WERI-Rb-1 (cell line): ENCODE measurements around the gene GRIP1.

ENCODE experiments used
- DNase-seq: peaks from one replicate; pipeline ENCODE4 v3.0.0-alpha.2; 2020
- H3K27ac ChIP-seq: fragments of 250-450 bp; sonication (Bioruptor Pico); 2 replicates; pipeline ENCODE4 v1.5.1; 2020; ENCODE audit warnings: mild to moderate bottlenecking, moderate library complexity
- H3K27me3 ChIP-seq: fragments of 250-450 bp; sonication (Bioruptor Pico); 2 replicates; pipeline ENCODE4 v1.5.1; 2021; ENCODE audit warnings: mild to moderate bottlenecking, low read depth, moderate library complexity; ENCODE audit not compliant: insufficient read depth, severe bottlenecking
- H3K36me3 ChIP-seq: fragments of 250-450 bp; sonication (Bioruptor Pico); 2 replicates; pipeline ENCODE4 v1.5.1; 2020; ENCODE audit warnings: mild to moderate bottlenecking, moderate library complexity
- H3K4me3 ChIP-seq: 2 replicates; pipeline ENCODE4 v1.5.1; 2011; ENCODE audit warnings: low read depth, mild to moderate bottlenecking, control low read depth, low read length
- H3K9me3 ChIP-seq: fragments of 250-450 bp; sonication (Bioruptor Pico); 2 replicates; pipeline ENCODE4 v1.5.1; 2021; ENCODE audit warnings: mild to moderate bottlenecking, moderate library complexity; ENCODE audit not compliant: severe bottlenecking
- TF ChIP-seq, protein P1 (sequence below): IDR thresholded peaks from 2 replicates; pipeline ENCODE4 v1.5.1; 2011; ENCODE audit warnings: low read depth, mild to moderate bottlenecking, control low read depth, inconsistent platforms, low read length

GRIP1 gene

GRCh38 chr12:66550626-66551025, 128.2 kb downstream of the GRIP1 start:
- TF ChIP-seq, protein P1, sequence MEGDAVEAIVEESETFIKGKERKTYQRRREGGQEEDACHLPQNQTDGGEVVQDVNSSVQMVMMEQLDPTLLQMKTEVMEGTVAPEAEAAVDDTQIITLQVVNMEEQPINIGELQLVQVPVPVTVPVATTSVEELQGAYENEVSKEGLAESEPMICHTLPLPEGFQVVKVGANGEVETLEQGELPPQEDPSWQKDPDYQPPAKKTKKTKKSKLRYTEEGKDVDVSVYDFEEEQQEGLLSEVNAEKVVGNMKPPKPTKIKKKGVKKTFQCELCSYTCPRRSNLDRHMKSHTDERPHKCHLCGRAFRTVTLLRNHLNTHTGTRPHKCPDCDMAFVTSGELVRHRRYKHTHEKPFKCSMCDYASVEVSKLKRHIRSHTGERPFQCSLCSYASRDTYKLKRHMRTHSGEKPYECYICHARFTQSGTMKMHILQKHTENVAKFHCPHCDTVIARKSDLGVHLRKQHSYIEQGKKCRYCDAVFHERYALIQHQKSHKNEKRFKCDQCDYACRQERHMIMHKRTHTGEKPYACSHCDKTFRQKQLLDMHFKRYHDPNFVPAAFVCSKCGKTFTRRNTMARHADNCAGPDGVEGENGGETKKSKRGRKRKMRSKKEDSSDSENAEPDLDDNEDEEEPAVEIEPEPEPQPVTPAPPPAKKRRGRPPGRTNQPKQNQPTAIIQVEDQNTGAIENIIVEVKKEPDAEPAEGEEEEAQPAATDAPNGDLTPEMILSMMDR: no peak
- no peak overlapping the region for H3K4me3 ChIP-seq
- no peaks in the 10 kb centered on the region for H3K36me3 ChIP-seq
- no peak for DNase-seq
- H3K9me3 ChIP-seq: no peaks in the 10 kb centered on the region
- no peaks in the 10 kb centered on the region for H3K27me3 ChIP-seq
- no peak overlapping the region for H3K27ac ChIP-seq

GRCh38 chr12:66549050-66549389, 129.9 kb downstream of the GRIP1 start:
- TF ChIP-seq, protein P1: no peak
- Histone ChIP-seq H3K9me3 (no peaks in the 10 kb centered on the region), H3K4me3 (no peak overlapping the region), H3K27ac (no peak overlapping the region), H3K36me3 (no peaks in the 10 kb centered on the region), H3K27me3 (no peaks in the 10 kb centered on the region)
- no peak for DNase-seq

DNA sequence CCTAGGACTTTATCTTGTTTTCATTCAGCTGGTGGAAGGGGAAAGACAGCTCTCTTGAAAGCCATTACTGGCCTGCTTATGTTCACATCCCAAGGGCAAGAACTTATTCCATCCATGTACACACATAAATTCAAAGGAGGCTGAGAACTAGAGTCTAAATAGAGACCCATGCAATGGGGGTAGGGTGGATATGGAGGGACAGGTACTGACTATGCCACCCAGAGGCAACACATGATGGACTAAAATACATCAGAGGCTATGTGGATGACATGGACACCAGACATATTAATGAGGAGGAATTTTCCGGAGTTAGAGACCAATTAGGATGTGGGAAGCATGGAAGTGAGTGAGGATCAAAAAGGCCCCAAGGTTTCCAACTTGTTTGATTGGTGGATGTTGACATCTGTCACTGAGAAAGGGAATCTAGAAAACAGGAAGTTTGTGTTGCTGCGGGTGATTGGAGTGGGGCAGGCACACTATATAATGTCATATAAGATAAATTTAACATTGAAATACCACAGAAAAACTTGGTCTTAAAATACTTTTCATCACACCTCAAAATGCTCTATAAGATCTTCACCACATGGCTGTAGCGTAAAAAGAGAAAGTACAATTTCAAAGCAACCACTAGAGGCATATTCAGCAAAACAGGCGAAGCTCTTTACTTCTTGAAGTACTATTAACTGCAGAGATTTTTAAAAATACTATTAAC, 130.4 kb downstream of the GRIP1 start:
- TF ChIP-seq, protein P1: no peak
- no peak for DNase-seq
- no peaks in the 10 kb centered on the region for H3K27me3 ChIP-seq
- H3K36me3 ChIP-seq: no peaks in the 10 kb centered on the region
- H3K27ac ChIP-seq: no peak overlapping the region
- no peak overlapping the region for H3K4me3 ChIP-seq
- no peaks in the 10 kb centered on the region for H3K9me3 ChIP-seq

DNA sequence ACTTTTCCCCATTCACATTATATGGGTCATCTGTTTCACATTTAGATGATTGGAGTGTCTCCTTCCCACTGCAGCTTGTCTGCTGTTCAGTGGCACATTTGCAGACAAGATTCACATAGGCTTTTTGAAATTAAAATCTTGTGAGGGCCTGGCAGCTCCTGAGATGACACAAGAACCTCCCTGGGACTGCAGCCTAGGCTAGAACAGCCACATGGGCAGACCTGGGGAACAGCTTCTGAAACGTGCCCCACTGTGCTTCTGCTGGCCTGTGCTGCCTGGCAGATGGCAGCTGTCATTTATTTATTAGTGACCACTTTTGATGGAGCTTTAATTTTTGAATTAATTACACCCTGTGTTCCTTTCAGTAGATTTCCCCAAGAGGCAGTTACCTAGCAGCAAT, 137.4 kb downstream of the GRIP1 start:
- TF ChIP-seq, protein P1: no peak
- no peak overlapping the region for H3K4me3 ChIP-seq
- peaks cover 15% of the 10 kb centered on the region for H3K36me3 ChIP-seq
- no peak overlapping the region for H3K27ac ChIP-seq
- H3K9me3 ChIP-seq: no peaks in the 10 kb centered on the region
- DNase-seq: no peak
- H3K27me3 ChIP-seq: no peaks in the 10 kb centered on the region

DNA sequence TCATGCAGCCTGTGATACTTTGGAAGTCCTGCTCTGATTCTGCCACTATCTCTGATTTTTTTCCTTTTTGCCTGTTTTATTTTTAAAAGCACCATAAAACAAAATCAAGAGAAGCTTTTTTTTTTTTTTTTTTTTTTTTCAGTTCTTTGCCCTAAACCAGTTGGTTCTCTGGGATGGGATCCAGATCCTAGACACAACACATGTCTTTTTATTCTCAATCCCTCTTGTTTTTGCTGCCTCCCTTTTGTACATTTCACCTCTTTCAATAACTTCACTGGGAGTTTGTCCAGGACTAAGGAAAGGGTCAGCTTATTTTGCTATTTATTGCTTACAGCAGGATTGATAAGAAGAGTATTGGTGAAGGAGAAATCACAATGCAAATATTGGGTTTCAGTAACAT, 139.4 kb downstream of the GRIP1 start:
- no peak for DNase-seq
- Histone ChIP-seq H3K36me3 (peaks cover 15% of the 10 kb centered on the region), H3K9me3 (no peaks in the 10 kb centered on the region), H3K4me3 (no peak overlapping the region), H3K27me3 (no peaks in the 10 kb centered on the region), H3K27ac (no peak overlapping the region)
- TF ChIP-seq, protein P1: no peak

GRCh38 chr12:66538970-66539369, 139.9 kb downstream of the GRIP1 start:
- Histone ChIP-seq H3K9me3 (no peaks in the 10 kb centered on the region), H3K27ac (no peak overlapping the region), H3K4me3 (no peak overlapping the region), H3K36me3 (peaks cover 15% of the 10 kb centered on the region), H3K27me3 (no peaks in the 10 kb centered on the region)
- TF ChIP-seq, protein P1: no peak
- DNase-seq: no peak
